T follicular helper cell (primary cell): ENCODE data around the gene ZNF628.
"Not testable (repeated sequence)": the region's sequence is repeated elsewhere in the genome, so short reads cannot be mapped to it uniquely, and the experiment has no call there.

Experiments
- DNase-seq: peaks from one replicate; pipeline ENCODE4 v3.0.0-alpha.2; 2020; ENCODE audit warnings: low read depth
- total RNA-seq, 2 experiments: gene quantifications; one replicate each; lab custom pipeline; 2026; lab: John Stamatoyannopoulos, UW

Gene ZNF628
- 5.1 to 10.0 reads per million in 2 experiments for total RNA-seq

- peak; percentile 96 for DNase-seq
Observed at GRCh38 chr19:55476100-55476775, at the start of gene ZNF628. TSS of gene ZNF628 (plus strand) at chr19:55476617. CDS start at chr19:55479911, 3,294 bp downstream.

DNA sequence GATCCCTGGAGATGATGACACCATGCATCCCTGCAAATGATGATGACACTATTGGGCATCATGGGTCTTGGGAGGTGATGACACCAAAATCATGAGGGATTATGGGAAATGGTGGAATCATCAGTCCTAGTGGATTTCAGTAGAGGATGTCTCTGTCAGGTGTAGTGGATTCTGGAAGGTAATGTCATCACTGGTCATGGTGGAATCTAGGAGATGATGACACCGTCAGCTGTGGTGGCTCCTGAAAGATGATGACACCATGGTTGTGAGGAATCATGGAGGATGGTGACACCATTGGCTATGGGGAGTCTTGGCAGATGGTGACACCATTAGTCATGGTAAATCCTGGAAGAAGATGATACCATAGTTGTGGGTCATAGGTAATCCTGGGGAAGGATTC is 45.2 kb upstream of the ZNF628 start:
- DNase-seq: no peak

DNA sequence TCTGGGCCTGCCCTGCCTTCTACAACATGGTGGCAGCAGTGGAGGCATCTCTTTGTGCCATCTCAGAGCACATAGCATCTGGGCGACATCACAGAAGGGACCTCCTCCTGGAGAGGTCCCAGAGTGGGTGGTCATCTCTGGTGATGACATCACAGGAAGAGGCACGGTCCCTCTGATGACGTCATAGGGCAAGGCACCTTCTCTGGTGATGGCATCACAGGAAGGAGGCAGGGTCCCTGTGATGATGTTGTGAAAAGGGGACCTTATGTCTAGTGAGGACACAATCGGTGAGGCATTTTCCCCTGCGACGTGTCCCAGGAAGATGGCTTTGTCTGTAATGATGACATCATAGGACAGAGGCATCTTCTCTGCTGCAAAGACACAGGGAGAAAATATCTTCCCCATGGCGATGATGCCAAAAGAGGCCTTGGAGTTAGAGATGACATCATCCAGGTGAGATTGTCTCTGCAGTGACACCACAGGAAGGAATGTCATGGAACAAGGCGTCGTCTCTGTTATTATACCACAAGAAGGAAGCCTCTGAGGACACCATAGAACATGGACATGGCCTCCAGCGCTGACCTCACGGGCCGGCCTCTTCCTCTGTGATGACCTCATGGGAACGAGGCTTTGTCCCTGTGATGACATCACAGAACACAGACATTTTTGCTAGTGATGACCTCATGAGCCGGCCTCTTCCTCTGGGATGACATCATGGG is 44.0 kb upstream of the ZNF628 start:
- no peak for DNase-seq

DNA sequence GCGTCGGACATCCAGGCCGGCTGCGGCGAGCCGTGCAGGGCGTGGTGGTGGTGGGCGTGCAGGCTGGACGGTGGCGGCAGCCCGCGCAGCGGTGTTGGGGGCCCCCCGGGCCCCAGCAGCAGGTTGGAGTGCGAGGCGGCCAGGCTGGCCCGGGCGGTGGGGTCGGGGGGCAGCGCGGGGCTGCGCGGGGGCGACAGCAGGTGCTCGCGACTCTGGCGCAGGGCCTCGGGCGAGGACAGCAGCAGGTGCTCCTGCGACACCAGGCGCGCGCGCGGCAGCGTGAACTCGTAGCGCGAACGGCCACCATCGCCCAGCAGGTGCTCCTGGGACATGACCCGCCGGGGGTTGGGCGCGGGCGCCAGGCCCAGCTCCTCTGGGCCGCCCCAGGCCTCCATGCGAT is 43.1 kb upstream of the ZNF628 start:
- DNase-seq: no peak

DNA sequence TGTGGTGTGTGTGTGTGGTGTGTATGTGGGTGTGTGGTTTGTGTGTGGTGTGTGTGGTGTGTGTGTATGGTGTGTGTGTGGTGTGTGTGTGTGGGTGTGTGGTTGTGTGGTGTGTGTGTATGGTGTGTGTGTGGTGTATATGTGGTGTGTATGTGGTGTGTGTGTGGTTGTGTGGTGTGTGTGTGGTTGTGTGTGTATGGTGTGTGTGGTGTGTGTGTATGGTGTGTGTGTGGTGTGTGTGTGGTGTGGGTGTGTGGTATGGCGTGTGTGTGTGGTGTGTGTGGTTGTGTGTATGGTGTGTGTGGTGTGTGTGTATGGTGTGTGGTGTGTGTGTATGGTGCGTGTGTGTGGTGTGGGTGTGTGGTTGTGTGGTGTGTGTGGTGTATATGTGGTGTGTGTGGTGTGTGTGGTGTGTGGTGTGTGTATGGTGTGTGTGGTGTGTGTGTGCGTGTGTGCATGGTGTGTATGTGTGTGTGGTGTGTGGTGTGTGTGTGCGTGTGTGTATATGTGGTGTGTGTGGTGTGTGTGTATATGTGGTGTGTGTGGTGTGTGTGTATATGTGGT is 42.0 kb upstream of the ZNF628 start:
- no peak for DNase-seq

DNA sequence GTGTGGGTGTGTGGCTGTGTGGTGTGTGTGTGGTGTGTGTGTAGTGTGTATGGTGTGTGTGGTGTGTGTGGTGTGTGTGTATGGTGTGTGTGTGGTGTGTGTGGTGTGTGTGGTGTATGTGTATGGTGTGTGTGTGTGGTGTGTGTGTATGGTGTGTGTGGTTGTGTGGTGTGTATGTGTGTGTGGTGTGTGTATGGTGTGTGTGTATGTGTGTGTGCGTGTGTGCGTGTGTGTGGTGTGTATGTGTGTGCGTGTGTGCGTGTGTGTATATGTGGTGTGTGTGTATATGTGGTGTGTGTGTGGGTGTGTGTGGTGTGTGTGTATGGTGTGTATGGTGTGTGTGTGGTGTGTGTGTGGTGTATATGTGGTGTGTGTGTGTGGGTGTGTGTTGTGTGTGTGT is 41.4 kb upstream of the ZNF628 start:
- DNase-seq: no peak

GRCh38 chr19:55436847-55437246 is 39.6 kb upstream of the ZNF628 start:
- no peak for DNase-seq

DNA sequence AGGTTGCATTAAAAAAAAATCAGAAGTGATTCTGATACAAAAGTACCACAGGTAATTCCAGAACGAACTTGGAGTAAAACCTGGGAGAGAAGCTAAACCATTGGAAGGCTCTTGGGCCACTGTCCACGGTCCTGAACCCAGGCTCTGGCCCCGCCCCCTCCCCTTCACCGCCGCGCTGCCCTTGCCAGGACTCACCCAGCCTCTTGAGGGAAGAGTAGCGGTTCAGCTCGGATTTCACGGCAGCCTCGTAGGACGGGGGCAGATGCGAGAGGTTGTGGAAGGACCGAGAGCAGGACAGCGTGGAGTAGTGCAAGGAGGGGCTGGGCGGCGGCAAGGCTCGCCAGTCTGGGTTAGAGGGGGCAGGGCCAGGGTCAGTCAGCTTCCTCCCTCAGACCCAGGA is 39.0 kb upstream of the ZNF628 start:
- DNase-seq: no peak

- no peak for DNase-seq
Observed at GRCh38 chr19:55439052-55439451, 37.4 kb upstream of the ZNF628 start.

GRCh38 chr19:55440411-55441105 is 35.9 kb upstream of the ZNF628 start:
- DNase-seq: no peak

- DNase-seq: no peak
Observed at GRCh38 chr19:55441319-55441691, 35.1 kb upstream of the ZNF628 start.

- no peak for DNase-seq
Observed at GRCh38 chr19:55441692-55442321, 34.6 kb upstream of the ZNF628 start.

GRCh38 chr19:55442372-55442961 is 34.0 kb upstream of the ZNF628 start:
- no peak for DNase-seq

DNA sequence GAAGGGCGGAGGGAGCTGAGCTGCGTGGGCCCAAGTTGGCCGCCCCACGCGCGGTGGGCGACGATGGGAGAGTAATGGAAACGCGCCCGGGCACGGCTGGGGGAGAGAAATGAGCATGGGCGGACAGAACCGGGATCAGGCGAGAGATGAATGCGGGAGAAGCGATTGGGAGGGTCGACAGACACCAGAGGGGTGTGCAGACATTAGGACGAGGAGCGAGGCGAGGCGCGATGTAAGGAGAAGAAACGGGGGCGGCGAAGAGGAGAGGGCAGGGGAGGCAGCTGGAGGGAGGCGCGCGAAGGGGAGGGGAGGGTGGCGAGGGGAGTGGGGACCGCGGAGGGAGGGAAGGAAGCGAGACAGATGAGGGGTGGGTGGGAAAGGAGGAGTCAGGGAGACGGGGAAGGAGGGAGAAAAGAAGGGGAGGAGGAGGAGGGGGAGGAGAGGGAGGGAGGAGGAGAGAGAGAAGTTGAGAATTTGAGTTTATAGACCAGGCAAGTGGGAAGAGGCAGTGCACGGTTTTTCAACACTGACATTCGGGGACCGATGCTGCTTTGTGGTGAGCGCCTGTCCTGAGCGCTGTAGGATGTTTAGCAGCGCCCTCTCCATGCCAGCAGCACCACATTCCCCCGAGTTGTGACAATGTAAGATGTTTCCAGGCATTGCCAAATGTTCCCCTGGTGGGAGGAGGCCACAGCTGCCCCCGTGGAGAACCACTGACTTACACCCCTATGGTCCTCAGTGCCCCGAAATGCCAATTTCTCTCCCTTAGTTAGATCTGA is 33.2 kb upstream of the ZNF628 start, which contains the start of gene SHISA7:
SHISA7 (minus strand) TSS at position 256 of the 779 bp plus-strand sequence. CDS start 437 bp downstream, outside the sequence.
- DNase-seq: no peak

- no peak for DNase-seq
Observed at GRCh38 chr19:55443824-55444480, 32.5 kb upstream of the ZNF628 start.

- DNase-seq: no peak
Observed at GRCh38 chr19:55444646-55445045, 31.8 kb upstream of the ZNF628 start.

DNA sequence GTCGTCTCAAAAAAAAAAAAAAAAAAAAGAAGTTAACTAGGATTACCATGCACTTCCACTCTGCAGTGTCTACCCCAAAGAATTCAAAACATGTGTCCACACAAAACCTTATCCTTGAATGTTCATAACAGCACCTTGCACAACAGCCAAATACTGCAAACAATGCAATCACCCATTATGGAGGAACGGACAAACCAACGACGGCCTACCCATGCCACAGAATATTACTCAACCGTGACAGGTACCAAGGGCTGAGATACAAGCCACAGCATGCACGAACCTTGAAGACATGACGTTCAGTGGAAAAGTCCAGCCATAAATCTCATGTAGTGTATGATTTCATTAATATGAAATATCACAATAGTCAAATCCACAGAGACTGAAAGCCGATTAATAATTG is 30.4 kb upstream of the ZNF628 start:
- DNase-seq: no peak

DNA sequence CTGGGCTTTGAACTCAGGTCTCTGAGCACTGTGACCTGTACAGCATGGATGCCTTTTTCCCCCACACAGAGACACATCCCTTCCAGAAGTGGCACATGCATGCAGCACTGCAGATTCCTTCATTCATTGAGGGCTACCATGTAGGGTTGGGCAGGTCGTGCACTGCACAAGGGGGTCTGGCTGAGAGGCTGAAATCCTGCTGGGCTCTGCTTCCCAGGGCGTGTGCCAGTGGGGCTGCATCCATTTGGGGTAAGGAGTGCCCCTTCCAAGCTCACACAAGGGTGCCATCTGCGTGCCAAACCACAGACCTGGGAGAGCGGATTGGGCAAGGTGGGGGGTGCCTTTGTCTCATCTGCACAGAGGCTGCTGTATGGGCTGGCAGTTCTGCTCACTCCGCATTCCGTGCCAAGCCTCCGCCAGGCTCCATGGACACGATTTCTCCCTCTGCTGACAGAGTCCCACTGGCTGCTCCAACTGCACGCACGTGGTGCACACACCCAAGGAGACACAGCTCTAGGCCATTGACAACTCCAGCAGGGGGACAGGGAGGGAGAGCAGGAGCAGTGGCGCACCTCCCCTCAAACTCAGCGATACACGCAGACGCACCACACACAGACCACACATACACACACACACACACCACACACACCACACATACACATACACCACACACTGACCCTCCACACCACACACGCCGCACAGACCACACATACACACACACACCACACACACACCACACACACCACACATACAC is 28.8 kb upstream of the ZNF628 start:
- no peak for DNase-seq

DNA sequence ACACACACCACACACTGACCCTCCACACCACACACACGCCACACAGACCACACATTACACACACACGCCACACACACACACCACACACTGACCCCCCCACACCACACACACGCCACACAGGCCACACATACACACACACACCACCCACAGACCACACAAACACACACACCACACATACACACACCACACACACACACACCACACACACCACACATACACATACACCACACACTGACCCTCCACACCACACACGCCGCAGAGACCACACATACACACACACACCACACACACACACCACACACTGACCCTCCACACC is 28.3 kb upstream of the ZNF628 start:
- DNase-seq: not testable (repeated sequence)

GRCh38 chr19:55449469-55449868 is 26.9 kb upstream of the ZNF628 start:
- no peak for DNase-seq
